H9 (cell line): ENCODE measurements around the gene KLF16. TPM values are rescaled to one million over a fixed set of nuclear protein-coding genes. Genes with fewer than 3 reads are reported as not detected.
A peak's percentile ranks its signal among the peaks of the same experiment; 100 is the strongest.

Experiments used
- DNase-seq: peaks from one replicate; pipeline ENCODE4 v3.0.0-alpha.2; 2017
- H2AFZ ChIP-seq: one replicate; pipeline ENCODE4 v1.6.1; 2013; ENCODE audit warnings: mild to moderate bottlenecking, low read length, control low read depth, moderate library complexity
- H2AK5ac ChIP-seq: 2 replicates; pipeline ENCODE4 v1.6.1; 2013; ENCODE audit warnings: low read length, control low read depth, mixed read lengths; ENCODE audit not compliant: insufficient read length
- H2BK120ac ChIP-seq: one replicate; pipeline ENCODE4 v1.6.1; 2013; ENCODE audit warnings: low read depth, mild to moderate bottlenecking, low read length, control low read depth, inconsistent platforms; ENCODE audit not compliant: poor library complexity, severe bottlenecking
- H2BK12ac ChIP-seq: 2 replicates; pipeline ENCODE4 v1.6.1; 2013; ENCODE audit warnings: low read length, control low read depth, mixed read lengths, low read depth; ENCODE audit not compliant: insufficient read length
- H2BK15ac ChIP-seq: 2 replicates; pipeline ENCODE4 v1.6.1; 2013; ENCODE audit warnings: low read depth, low read length, control low read depth
- H2BK20ac ChIP-seq: one replicate; pipeline ENCODE4 v1.6.1; 2013; ENCODE audit warnings: low read depth, mild to moderate bottlenecking, low read length, control low read depth, inconsistent platforms; ENCODE audit not compliant: poor library complexity, severe bottlenecking
- H2BK5ac ChIP-seq: 2 replicates; pipeline ENCODE4 v1.6.1; 2013; ENCODE audit warnings: low read length, control low read depth, mixed read lengths; ENCODE audit not compliant: insufficient read length
- H3K14ac ChIP-seq: 2 replicates; pipeline ENCODE4 v1.6.1; 2013; ENCODE audit warnings: low read length, control low read depth; ENCODE audit not compliant: insufficient read depth
- H3K18ac ChIP-seq: 2 replicates; pipeline ENCODE4 v1.6.1; 2013; ENCODE audit warnings: low read depth, mild to moderate bottlenecking, mixed read lengths, low read length, control low read depth; ENCODE audit not compliant: insufficient read length
- H3K23ac ChIP-seq: 2 replicates; pipeline ENCODE4 v1.6.1; 2013; ENCODE audit warnings: low read length, control low read depth, mixed read lengths, low read depth; ENCODE audit not compliant: insufficient read length
- H3K23me2 ChIP-seq: 2 replicates; pipeline ENCODE4 v1.6.1; 2013; ENCODE audit warnings: low read depth, mild to moderate bottlenecking, mixed read lengths, low read length, control low read depth; ENCODE audit not compliant: insufficient read length, poor library complexity, severe bottlenecking
- H3K27ac ChIP-seq: 2 replicates; pipeline ENCODE4 v1.5.1; 2013; ENCODE audit warnings: low read length, control low read depth, mixed read lengths, low read depth; ENCODE audit not compliant: insufficient read length
- H3K27me3 ChIP-seq: 2 replicates; pipeline ENCODE4 v1.6.1; 2013; ENCODE audit warnings: low read length, control low read depth, inconsistent platforms; ENCODE audit not compliant: insufficient read depth
- H3K4ac ChIP-seq: 2 replicates; pipeline ENCODE4 v1.6.1; 2013; ENCODE audit warnings: low read depth, mild to moderate bottlenecking, control low read depth, inconsistent platforms, low read length, moderate library complexity
- H3K4me1 ChIP-seq: 2 replicates; pipeline ENCODE4 v1.6.1; 2013; ENCODE audit warnings: low read length, control low read depth, inconsistent platforms; ENCODE audit not compliant: insufficient read depth
- H3K4me2 ChIP-seq: 2 replicates; pipeline ENCODE4 v1.6.1; 2013; ENCODE audit warnings: low read length, control low read depth, mixed read lengths; ENCODE audit not compliant: insufficient read length, insufficient read depth
- H3K56ac ChIP-seq: 2 replicates; pipeline ENCODE4 v1.6.1; 2013; ENCODE audit warnings: low read depth, mild to moderate bottlenecking, mixed read lengths, low read length, control low read depth; ENCODE audit not compliant: insufficient read length
- H3K79me1 ChIP-seq: 2 replicates; pipeline ENCODE4 v1.6.1; 2013; ENCODE audit warnings: low read depth, mild to moderate bottlenecking, moderate library complexity, low read length, control low read depth, inconsistent platforms; ENCODE audit not compliant: insufficient read depth, poor library complexity, severe bottlenecking
- H3K79me2 ChIP-seq: 2 replicates; pipeline ENCODE4 v1.6.1; 2013; ENCODE audit warnings: low read length, control low read depth, inconsistent platforms; ENCODE audit not compliant: insufficient read depth
- H3K9ac ChIP-seq: 2 replicates; pipeline ENCODE4 v1.6.1; 2013; ENCODE audit warnings: low read length, control low read depth, mixed read lengths; ENCODE audit not compliant: insufficient read length; ENCODE audit errors: extremely low read depth
- H3K9me3 ChIP-seq: one replicate; pipeline ENCODE4 v1.6.1; 2013; ENCODE audit warnings: low read depth, low read length, inconsistent platforms; ENCODE audit not compliant: control insufficient read depth
- H3T11ph ChIP-seq: one replicate; pipeline ENCODE4 v1.6.1; 2013; ENCODE audit warnings: mild to moderate bottlenecking, low read length, control low read depth, inconsistent platforms
- H4K20me1 ChIP-seq: one replicate; pipeline ENCODE4 v1.6.1; 2013; ENCODE audit not compliant: control insufficient read depth, insufficient read length, insufficient read depth
- H4K5ac ChIP-seq: 2 replicates; pipeline ENCODE4 v1.6.1; 2013; ENCODE audit warnings: low read depth, mild to moderate bottlenecking, mixed read lengths, low read length, control low read depth; ENCODE audit not compliant: insufficient read length
- H4K8ac ChIP-seq: replicated peaks from 2 replicates; pipeline ENCODE4 v1.6.1; 2013; ENCODE audit warnings: low read length, control low read depth, mixed read lengths, low read depth; ENCODE audit not compliant: insufficient read length
- H4K91ac ChIP-seq: 2 replicates; pipeline ENCODE4 v1.6.1; 2013; ENCODE audit warnings: low read depth, mild to moderate bottlenecking, moderate library complexity, mixed read lengths, low read length, control low read depth; ENCODE audit not compliant: insufficient read length
- H3K27ac Mint-ChIP-seq, 3 experiments: 2 replicates in 2 of 3; 3 replicates in 1 of 3; pipeline ENCODE4 v1.8.0; 2020 to 2021; ENCODE audit warnings: mixed read lengths in 3 of 3, mild to moderate bottlenecking in 1 of 3, moderate library complexity in 1 of 3
- H3K27me3 Mint-ChIP-seq: 2 replicates; pipeline ENCODE4 v1.8.0; 2021; ENCODE audit warnings: low read depth, mild to moderate bottlenecking, moderate library complexity, mixed read lengths
- H3K36me3 Mint-ChIP-seq, 3 experiments: 2 replicates in 2 of 3; 3 replicates in 1 of 3; pipeline ENCODE4 v1.8.0; 2020 to 2021; ENCODE audit warnings: low read depth in 3 of 3, mixed read lengths in 3 of 3; ENCODE audit not compliant: insufficient read depth in 1 of 3
- H3K4me1 Mint-ChIP-seq, 2 experiments: 2 replicates each; pipeline ENCODE4 v1.8.0; 2020; ENCODE audit warnings: mixed read lengths in 2 of 2
- H3K4me3 Mint-ChIP-seq, 2 experiments: 2 replicates in 1 of 2; 3 replicates in 1 of 2; pipeline ENCODE4 v1.8.0; 2020 to 2021; ENCODE audit warnings: mild to moderate bottlenecking in 2 of 2, mixed read lengths in 2 of 2, moderate library complexity in 1 of 2
- H3K9me3 Mint-ChIP-seq, 2 experiments: 2 replicates in 1 of 2; 3 replicates in 1 of 2; pipeline ENCODE4 v1.8.0; 2020; ENCODE audit warnings: mild to moderate bottlenecking in 2 of 2, mixed read lengths in 2 of 2, moderate library complexity in 1 of 2
- CTCF ChIP-seq: fragments of 200-600 bp; sonication (generic); conservative IDR thresholded peaks from 3 replicates; pipeline ENCODE4 v1.8.0; 2021; ENCODE audit warnings: antibody characterized with exemption, mild to moderate bottlenecking
- WGBS: extraction: QIAGEN DNeasy Blood & Tissue Kit; methylation state at CpG from one replicate; pipeline ENCODE4 v1.1.7; 2013; ENCODE audit warnings: missing lambda C conversion rate, low lambda C conversion rate, mixed read lengths; ENCODE audit not compliant: insufficient read length; ENCODE audit errors: extremely low coverage; 5-methylcytosine and 5-hydroxymethylcytosine counted together
- total RNA-seq: library from RNA; stranded (reverse); gene quantifications from 2 replicates; pipeline ENCODE4 v1.2.1, GENCODE V29; 2021

Gene KLF16
- total RNA-seq, 1 experiment from 2014 or later, result 66.8 TPM

- no peaks in the 10 kb centered on the region for H3K79me1 ChIP-seq
- no peak overlapping the region for H3K23ac ChIP-seq
- H2BK20ac ChIP-seq, result no peak overlapping the region
- H3K4ac ChIP-seq, result no peak overlapping the region
- H3K9ac ChIP-seq, result no peak overlapping the region
- peaks cover 9% of the 10 kb centered on the region for H3K27me3 Mint-ChIP-seq
- no peaks in the 10 kb centered on the region for H3K79me2 ChIP-seq
- DNase-seq, result no peak
- no peak overlapping the region for H2BK15ac ChIP-seq
- no CpG with 5 or more reads among the region's 21 CpGs for WGBS
- H3T11ph ChIP-seq, result no peak overlapping the region
- no peak overlapping the region for H3K14ac ChIP-seq
- no peak overlapping the region for H2AK5ac ChIP-seq
- no peak overlapping the region for H4K5ac ChIP-seq
- H3K4me2 ChIP-seq, result peak overlapping the region; percentile 53
- H3K4me1 ChIP-seq, result no peaks in the 10 kb centered on the region
- no peak for TF ChIP-seq CTCF
- peaks cover 2% of the 10 kb centered on the region for H4K20me1 ChIP-seq
- no peak overlapping the region for H3K27ac ChIP-seq
- H3K4me3 Mint-ChIP-seq, result peak overlapping the region; percentile 76 to 93
- no peak overlapping the region for H3K56ac ChIP-seq
- H2BK5ac ChIP-seq, result no peak overlapping the region
- no peaks in the 10 kb centered on the region for H3K27me3 ChIP-seq
- peaks cover 0 to 19% (median 10%) of the 10 kb centered on the region in 3 experiments; a peak in 6 of 7 replicates for H3K36me3 Mint-ChIP-seq
- no peak overlapping the region for H2BK120ac ChIP-seq
- no peaks in the 10 kb centered on the region for H3K9me3 ChIP-seq
- H3K27ac Mint-ChIP-seq, result peak overlapping the region in 1 of 3 experiments; percentile 98; a peak in 3 of 7 replicates
- peaks cover 6% of the 10 kb centered on the region in 2 experiments for H3K4me1 Mint-ChIP-seq
- H4K8ac ChIP-seq, result no peak overlapping the region
- H3K18ac ChIP-seq, result no peak overlapping the region
- no peak overlapping the region for H2BK12ac ChIP-seq
- peaks cover 3% of the 10 kb centered on the region for H3K23me2 ChIP-seq
- H2AFZ ChIP-seq, result no peak overlapping the region
- H4K91ac ChIP-seq, result no peak overlapping the region
- H3K9me3 Mint-ChIP-seq, result no peaks in the 10 kb centered on the region
These were observed 49.9 kb downstream of the KLF16 start for GRCh38 chr19:1813192-1814182.
